K562 (cell line): Measurements from ENCODE around the gene PGBD1. TPM values are rescaled to one million over a fixed set of nuclear protein-coding genes. Genes with fewer than 3 reads are reported as not detected.
A peak's percentile ranks its signal among the peaks of the same experiment; 100 is the strongest.

ENCODE experiments used
- CBX1 ChIP-seq: sonication (generic); IDR thresholded peaks from 2 replicates; pipeline ENCODE4 v1.6.1; 2016; ENCODE audit warnings: antibody characterized with exemption, low read depth, mild to moderate bottlenecking
- CBX5 ChIP-seq: IDR thresholded peaks from 2 replicates; pipeline ENCODE4 v1.6.1; 2014; ENCODE audit warnings: low read depth, borderline replicate concordance
- ETV5 ChIP-seq: sonication (generic); formaldehyde crosslinking; IDR thresholded peaks from 2 replicates; pipeline ENCODE4 v1.4.0; 2020; ENCODE audit warnings: low read depth, mild to moderate bottlenecking, missing genetic modification reagents
- FOXA3 ChIP-seq, 2 experiments: fragments of 450-650 bp in 1 of 2; sonication (generic) in 1 of 2; formaldehyde crosslinking; IDR thresholded peaks in 1 of 2; conservative IDR thresholded peaks in 1 of 2; 2 replicates each; pipeline versions ENCODE4 v1.4.0 to v1.8.0; 2020 to 2022; ENCODE audit warnings: mild to moderate bottlenecking in 2 of 2, missing genetic modification reagents in 1 of 2
- MAZ ChIP-seq, 2 experiments: fragments of 450-650 bp in 1 of 2; sonication (generic) in 1 of 2; formaldehyde crosslinking; IDR thresholded peaks in 1 of 2; conservative IDR thresholded peaks in 1 of 2; 2 replicates each; pipeline versions ENCODE4 v1.4.0 to v1.5.0; 2020; ENCODE audit warnings: mild to moderate bottlenecking in 1 of 2, missing genetic modification reagents in 1 of 2
- NR2C2 ChIP-seq, 2 experiments: fragments of 200-800 bp in 1 of 2; sonication (Bioruptor generic) in 1 of 2; sonication (generic) in 1 of 2; formaldehyde crosslinking in 1 of 2; IDR thresholded peaks; 2 replicates each; pipeline versions ENCODE4 v1.6.1 to v1.8.0; 2016 to 2022; ENCODE audit warnings: mild to moderate bottlenecking in 1 of 2, missing compliant biosample characterization in 1 of 2, missing genetic modification characterization in 1 of 2, missing genetic modification reagents in 1 of 2
- SPI1 ChIP-seq: IDR thresholded peaks from 2 replicates; pipeline ENCODE4 v1.6.1; 2011; ENCODE audit warnings: low read depth, low read length, control low read depth, borderline replicate concordance
- SRSF7 ChIP-seq: fragments of 200-400 bp; formaldehyde crosslinking; optimal IDR thresholded peaks from 2 replicates; pipeline ENCODE3; 2017; ENCODE audit warnings: mild to moderate bottlenecking, low read depth, low read length
- TAF7 ChIP-seq: fragments of 450-650 bp; IDR thresholded peaks from 2 replicates; pipeline ENCODE4 v1.6.1; 2016; ENCODE audit warnings: missing genetic modification characterization, missing compliant biosample characterization
- ZBTB5 ChIP-seq: fragments of 450-650 bp; IDR thresholded peaks from 2 replicates; pipeline ENCODE4 v1.6.1; 2017; ENCODE audit warnings: antibody characterized with exemption
- ZNF23 ChIP-seq: fragments of 250-450 bp; sonication (Bioruptor Pico); IDR thresholded peaks from 2 replicates; pipeline ENCODE4 v1.4.0; 2020; ENCODE audit warnings: mild to moderate bottlenecking
- ZSCAN32 ChIP-seq: fragments of 450-650 bp; formaldehyde crosslinking; IDR thresholded peaks from 2 replicates; pipeline ENCODE4 v1.4.0; 2020; ENCODE audit warnings: mild to moderate bottlenecking, moderate library complexity
- polyA plus RNA-seq, 8 experiments: library from polyadenylated mRNA; depleted of rRNA in 4 of 8; stranded (reverse) in 5 of 8; unstranded in 3 of 8; fragments of >200 nt; fragmentation: Nextera tagmentation in 2 of 8; fragmentation: Illumina TruSeq in 1 of 8; extraction: Ambion mirVana in 2 of 8; extraction: Trizol in 1 of 8; gene quantifications; 2 replicates each; pipeline versions ENCODE4 v1.2.1 to v1.2.3, GENCODE V29; 2011 to 2014; ENCODE audit warnings: inconsistent platforms in 1 of 8, missing spikeins in 1 of 8
- total RNA-seq, 7 experiments: library from RNA; depleted of rRNA in 6 of 7; stranded (reverse); fragments of >200 nt in 6 of 7; fragmentation: Illumina TruSeq in 2 of 7; extraction: Trizol in 2 of 7; gene quantifications; 2 replicates each; pipeline versions ENCODE4 v1.2.1 to v1.2.3, GENCODE V29; 2011 to 2021; ENCODE audit warnings: low replicate concordance in 1 of 7
- TF ChIP-seq, protein P1 (sequence below): fragments of 450-650 bp; formaldehyde crosslinking; IDR thresholded peaks from 2 replicates; pipeline ENCODE4 v1.4.0; 2022; ENCODE audit warnings: missing genetic modification characterization
- TF ChIP-seq, protein P2 (sequence below): fragments of 250-450 bp; sonication (Bioruptor Pico); IDR thresholded peaks from 2 replicates; pipeline ENCODE4 v1.4.0; 2020; ENCODE audit warnings: mild to moderate bottlenecking, moderate library complexity, borderline replicate concordance
- TF ChIP-seq, protein P3 (sequence below): fragments of 250-450 bp; sonication (Bioruptor Pico); IDR thresholded peaks from 2 replicates; pipeline ENCODE4 v1.5.0; 2021; ENCODE audit warnings: mild to moderate bottlenecking, moderate library complexity

PGBD1 gene
- total and polyA plus RNA-seq, 9 of the 15 experiments (the other 6 are each of a cell fraction or from before 2014, with no cell fraction given) = 3.3 to 9.0 (median 7.3) TPM

- peak in 1 of 2 experiments; percentile 84; a peak in 2 of 4 replicates for TF ChIP-seq MAZ (CRISPR knock-in tag; conservative IDR thresholded peaks at IDR 0.05 in 1 of 2, IDR thresholded peaks at IDR 0.05 in 1 of 2)
- TF ChIP-seq FOXA3 (CRISPR knock-in tag; conservative IDR thresholded peaks at IDR 0.05 in 1 of 2, IDR thresholded peaks at IDR 0.05 in 1 of 2) = peak in 1 of 2 experiments; percentile 35; a peak in 1 of 4 replicates
- TF ChIP-seq TAF7 (tag) = 0 out of 2 replicates have a peak, but pooled peaks have one; percentile 11
- TF ChIP-seq ZBTB5 = no peak
- TF ChIP-seq, protein P1, sequence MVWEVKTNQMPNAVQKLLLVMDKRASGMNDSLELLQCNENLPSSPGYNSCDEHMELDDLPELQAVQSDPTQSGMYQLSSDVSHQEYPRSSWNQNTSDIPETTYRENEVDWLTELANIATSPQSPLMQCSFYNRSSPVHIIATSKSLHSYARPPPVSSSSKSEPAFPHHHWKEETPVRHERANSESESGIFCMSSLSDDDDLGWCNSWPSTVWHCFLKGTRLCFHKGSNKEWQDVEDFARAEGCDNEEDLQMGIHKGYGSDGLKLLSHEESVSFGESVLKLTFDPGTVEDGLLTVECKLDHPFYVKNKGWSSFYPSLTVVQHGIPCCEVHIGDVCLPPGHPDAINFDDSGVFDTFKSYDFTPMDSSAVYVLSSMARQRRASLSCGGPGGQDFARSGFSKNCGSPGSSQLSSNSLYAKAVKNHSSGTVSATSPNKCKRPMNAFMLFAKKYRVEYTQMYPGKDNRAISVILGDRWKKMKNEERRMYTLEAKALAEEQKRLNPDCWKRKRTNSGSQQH = peak; percentile 76; the same call in 1 of the 2 replicates
- TF ChIP-seq ZNF23 (CRISPR knock-in tag) = peak; percentile 4; the same call in 1 of the 2 replicates
- TF ChIP-seq, protein P2, sequence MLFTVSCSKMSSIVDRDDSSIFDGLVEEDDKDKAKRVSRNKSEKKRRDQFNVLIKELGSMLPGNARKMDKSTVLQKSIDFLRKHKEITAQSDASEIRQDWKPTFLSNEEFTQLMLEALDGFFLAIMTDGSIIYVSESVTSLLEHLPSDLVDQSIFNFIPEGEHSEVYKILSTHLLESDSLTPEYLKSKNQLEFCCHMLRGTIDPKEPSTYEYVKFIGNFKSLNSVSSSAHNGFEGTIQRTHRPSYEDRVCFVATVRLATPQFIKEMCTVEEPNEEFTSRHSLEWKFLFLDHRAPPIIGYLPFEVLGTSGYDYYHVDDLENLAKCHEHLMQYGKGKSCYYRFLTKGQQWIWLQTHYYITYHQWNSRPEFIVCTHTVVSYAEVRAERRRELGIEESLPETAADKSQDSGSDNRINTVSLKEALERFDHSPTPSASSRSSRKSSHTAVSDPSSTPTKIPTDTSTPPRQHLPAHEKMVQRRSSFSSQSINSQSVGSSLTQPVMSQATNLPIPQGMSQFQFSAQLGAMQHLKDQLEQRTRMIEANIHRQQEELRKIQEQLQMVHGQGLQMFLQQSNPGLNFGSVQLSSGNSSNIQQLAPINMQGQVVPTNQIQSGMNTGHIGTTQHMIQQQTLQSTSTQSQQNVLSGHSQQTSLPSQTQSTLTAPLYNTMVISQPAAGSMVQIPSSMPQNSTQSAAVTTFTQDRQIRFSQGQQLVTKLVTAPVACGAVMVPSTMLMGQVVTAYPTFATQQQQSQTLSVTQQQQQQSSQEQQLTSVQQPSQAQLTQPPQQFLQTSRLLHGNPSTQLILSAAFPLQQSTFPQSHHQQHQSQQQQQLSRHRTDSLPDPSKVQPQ (CRISPR knock-in tag) = no peak
- peak; percentile 84; the same call in 1 of the 2 replicates for TF ChIP-seq SPI1
- TF ChIP-seq SRSF7 = no peak
- TF ChIP-seq ZSCAN32 (CRISPR knock-in tag) = peak; percentile 30; the same call in 1 of the 2 replicates
- TF ChIP-seq CBX5 = 0 out of 2 replicates have a peak, but pooled peaks have one; percentile 21
- peak; percentile 87 for TF ChIP-seq ETV5 (CRISPR knock-in tag)
- TF ChIP-seq, protein P3, sequence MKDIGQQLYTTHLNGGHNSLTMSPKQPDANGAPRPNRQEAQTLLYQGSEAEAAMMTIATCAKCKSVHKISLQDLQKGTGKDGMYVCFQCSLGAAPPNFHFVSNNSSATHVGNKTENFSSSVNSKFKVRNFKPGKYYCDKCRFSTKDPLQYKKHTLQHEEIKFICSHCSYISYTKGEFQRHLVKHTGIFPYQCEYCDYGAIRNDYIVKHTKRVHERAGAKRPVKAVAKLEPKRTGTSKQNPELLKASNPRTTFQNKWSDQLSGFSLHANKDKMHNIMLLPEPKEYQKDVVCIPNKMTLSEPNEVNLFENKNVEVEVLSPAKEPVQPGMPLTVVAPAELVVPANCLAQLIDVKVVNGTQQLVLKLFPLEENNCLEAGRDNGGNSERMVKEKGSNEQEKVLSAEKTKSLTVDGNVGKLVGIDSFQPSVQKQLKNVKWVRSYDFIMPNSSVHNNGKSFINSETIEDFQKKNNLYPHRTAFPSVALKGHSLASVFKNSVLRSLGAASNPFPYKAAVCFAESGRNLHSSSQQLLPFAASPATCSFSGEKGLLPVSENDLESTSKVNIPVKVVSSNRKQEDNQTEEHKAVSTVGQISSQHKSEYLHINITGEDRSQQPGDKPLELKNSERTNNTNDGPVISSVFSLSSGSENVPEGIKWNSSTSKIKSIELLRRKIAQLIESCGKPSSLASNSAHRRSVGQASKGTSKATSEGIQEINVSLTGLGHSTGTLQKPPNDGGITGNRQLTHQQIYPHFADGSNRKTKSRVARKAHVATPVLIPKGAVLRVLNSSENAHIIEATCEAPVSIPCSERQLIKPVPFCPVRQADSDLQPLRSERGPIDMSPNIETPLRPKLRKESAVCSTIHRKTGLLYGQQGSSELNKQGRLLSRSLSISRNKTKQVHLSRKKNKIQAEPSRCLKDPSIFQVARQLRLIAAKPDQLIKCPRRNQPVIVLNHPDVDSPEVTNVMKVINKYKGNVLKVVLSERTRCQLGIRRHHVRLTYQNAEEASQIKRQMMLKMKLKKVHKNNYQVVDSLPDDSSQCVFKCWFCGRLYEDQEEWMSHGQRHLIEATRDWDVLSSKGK (CRISPR knock-in tag) = no peak
- TF ChIP-seq NR2C2 (CRISPR knock-in tag; IDR thresholded peaks at IDR 0.05) = 0 out of 2 replicates have a peak, but pooled peaks have one; percentile 60
- TF ChIP-seq NR2C2 (tag; IDR thresholded peaks at IDR 0.05) = peak; percentile 75
- no peak for TF ChIP-seq CBX1
Measured at GRCh38 chr6:28252009-28252975, 29.1 kb upstream of the PGBD1 start, which contains the start of gene ZKSCAN4 (continued).
